Mucosa of descending colon (tissue), 3 donors: ENCODE data around the gene TENM4. TPM values are rescaled to one million over a fixed set of nuclear protein-coding genes. Genes with fewer than 3 reads are reported as not detected.

Experiments
- ATAC-seq: fragments of 200-7000 bp; cut with Tn5 transposase; one replicate; pipeline ENCODE4 v1.9.1; 2020; ENCODE audit warnings: mild to moderate bottlenecking, moderate library complexity
- DNase-seq, 3 donors: peaks; one replicate each; pipeline ENCODE4 v3.0.0-alpha.2; 2020
- H3K36me3 ChIP-seq: fragments of 200-600 bp; one replicate; pipeline ENCODE4 v1.8.0; 2021; ENCODE audit warnings: low read depth, mild to moderate bottlenecking
- H3K4me1 ChIP-seq: fragments of 200-600 bp; one replicate; pipeline ENCODE4 v1.8.0; 2021; ENCODE audit warnings: low read depth, mild to moderate bottlenecking
- H3K4me3 ChIP-seq: fragments of 200-600 bp; one replicate; pipeline ENCODE4 v1.8.0; 2021; ENCODE audit warnings: mild to moderate bottlenecking
- H3K9me3 ChIP-seq: fragments of 200-600 bp; one replicate; pipeline ENCODE4 v1.8.0; 2021; ENCODE audit warnings: mild to moderate bottlenecking
- intact Hi-C, 2 donors: fragments of 100-400 bp; cut with DNase I in 1 of 2; cut with micrococcal nuclease in 1 of 2; formaldehyde crosslinking; loops; one replicate each; pipeline versions ENCODE4 v1.11.0 to v1.11.1; 2022; cut with DNase I, micrococcal nuclease
- total RNA-seq, 3 donors: library from RNA; stranded (reverse); fragmentation: NEBNext Ultra II Directional in 2 of 3; extraction: Animal tissue kit (Norgen Biotek cat#: 25700) in 2 of 3; gene quantifications; one replicate each; pipeline versions ENCODE4 v1.2.1 to v1.2.4, GENCODE V29; 2021 to 2023
- TF ChIP-seq, protein P1 (sequence below): fragments of 200-600 bp; IDR thresholded peaks from one replicate; pipeline ENCODE4 v1.8.0; 2022; ENCODE audit warnings: antibody characterized with exemption, mild to moderate bottlenecking
- donor health status: DM: no; HTN: no; CAD: no; lungs with moderate emphysema.
- donor health status: DM: no; HTN: no; CAD: no.
- donor health status: DM: no; HTN: yes; CAD: no.

TENM4 gene
- total RNA-seq, 3 donors from 2014 or later: 0.70 to 1.6 (median 1.2) TPM

DNA sequence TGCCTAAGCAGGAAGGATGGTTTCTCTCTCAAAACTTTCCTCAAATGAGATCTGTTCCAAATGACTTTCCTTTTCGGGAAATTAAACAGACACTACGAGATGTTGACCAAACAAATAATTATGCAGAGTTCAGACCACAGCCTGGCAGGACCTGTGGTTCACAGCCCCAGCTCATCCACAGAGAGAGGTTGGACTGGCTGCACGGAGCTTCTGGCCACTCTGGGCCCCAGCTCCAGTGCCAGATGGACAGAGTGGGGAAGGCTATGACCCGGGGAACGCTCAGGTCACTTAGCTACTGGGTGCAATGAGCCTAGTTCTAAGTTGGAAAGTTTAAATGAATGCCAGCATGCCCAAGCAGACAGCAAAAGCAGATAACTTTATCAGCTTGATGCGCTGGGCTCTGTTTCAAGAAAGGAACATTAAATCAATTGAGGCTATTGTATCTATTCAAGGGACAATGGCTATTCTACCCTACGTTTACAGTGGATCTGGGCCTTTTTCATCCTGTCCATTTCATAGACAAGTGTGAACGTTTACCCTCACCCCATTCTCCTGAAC is 710.5 kb downstream of the TENM4 start:
- TF ChIP-seq, protein P1, sequence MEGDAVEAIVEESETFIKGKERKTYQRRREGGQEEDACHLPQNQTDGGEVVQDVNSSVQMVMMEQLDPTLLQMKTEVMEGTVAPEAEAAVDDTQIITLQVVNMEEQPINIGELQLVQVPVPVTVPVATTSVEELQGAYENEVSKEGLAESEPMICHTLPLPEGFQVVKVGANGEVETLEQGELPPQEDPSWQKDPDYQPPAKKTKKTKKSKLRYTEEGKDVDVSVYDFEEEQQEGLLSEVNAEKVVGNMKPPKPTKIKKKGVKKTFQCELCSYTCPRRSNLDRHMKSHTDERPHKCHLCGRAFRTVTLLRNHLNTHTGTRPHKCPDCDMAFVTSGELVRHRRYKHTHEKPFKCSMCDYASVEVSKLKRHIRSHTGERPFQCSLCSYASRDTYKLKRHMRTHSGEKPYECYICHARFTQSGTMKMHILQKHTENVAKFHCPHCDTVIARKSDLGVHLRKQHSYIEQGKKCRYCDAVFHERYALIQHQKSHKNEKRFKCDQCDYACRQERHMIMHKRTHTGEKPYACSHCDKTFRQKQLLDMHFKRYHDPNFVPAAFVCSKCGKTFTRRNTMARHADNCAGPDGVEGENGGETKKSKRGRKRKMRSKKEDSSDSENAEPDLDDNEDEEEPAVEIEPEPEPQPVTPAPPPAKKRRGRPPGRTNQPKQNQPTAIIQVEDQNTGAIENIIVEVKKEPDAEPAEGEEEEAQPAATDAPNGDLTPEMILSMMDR: no peak
- DNase-seq (no peak), ATAC-seq (no peak)
- intact Hi-C loops: no loop called here
- Histone ChIP-seq H3K4me1 (no peaks in the 10 kb centered on the region), H3K36me3 (no peaks in the 10 kb centered on the region), H3K9me3 (no peaks in the 10 kb centered on the region), H3K4me3 (no peak overlapping the region)

DNA sequence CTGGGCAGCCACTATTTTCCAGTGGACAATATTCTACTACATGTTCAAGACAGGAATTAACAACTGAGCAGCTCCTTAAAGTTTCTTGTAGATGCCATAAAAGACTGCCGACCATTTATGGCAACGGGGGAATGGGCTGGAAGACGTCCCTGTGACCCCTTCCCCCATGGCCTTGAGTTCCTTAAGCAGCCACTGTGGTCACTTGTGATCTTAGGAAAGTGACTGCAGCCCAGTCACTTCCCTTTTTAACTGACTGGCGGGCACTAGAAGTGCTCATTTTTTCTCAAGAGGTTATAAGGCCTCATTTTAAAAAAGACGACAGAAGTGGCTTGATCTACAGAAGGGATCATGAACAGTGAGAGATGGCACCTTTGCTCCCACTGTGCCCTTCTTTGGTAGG is 713.0 kb downstream of the TENM4 start:
- intact Hi-C loops: no loop called here
- Histone ChIP-seq H3K36me3 (no peaks in the 10 kb centered on the region), H3K9me3 (no peaks in the 10 kb centered on the region), H3K4me3 (no peak overlapping the region), H3K4me1 (no peaks in the 10 kb centered on the region)
- TF ChIP-seq, protein P1: no peak
- ATAC-seq: no peak
- no peak for DNase-seq

DNA sequence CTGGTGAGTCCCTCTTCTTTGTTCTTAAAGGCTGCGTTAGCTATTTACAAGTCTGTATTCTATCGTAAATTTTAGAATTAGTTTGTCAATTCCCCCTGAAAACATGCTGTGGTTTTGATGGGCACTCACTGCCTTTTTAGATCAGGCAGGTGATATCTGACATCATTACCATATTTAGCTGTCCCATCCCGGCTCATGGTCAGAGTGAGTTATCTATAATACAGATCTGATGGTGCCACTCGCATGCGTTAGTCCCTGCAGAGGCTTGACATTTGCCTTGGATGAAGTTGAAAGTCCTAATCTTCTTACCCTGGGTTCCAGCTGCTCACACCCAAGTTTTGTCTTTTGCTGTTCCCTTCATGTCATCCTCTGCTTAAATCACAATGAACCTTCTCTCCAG is 715.6 kb downstream of the TENM4 start:
- DNase-seq: no peak
- Histone ChIP-seq H3K9me3 (no peaks in the 10 kb centered on the region), H3K36me3 (no peaks in the 10 kb centered on the region), H3K4me1 (no peaks in the 10 kb centered on the region), H3K4me3 (no peak overlapping the region)
- intact Hi-C loops: no loop called here
- no peak for ATAC-seq
- TF ChIP-seq, protein P1: no peak

DNA sequence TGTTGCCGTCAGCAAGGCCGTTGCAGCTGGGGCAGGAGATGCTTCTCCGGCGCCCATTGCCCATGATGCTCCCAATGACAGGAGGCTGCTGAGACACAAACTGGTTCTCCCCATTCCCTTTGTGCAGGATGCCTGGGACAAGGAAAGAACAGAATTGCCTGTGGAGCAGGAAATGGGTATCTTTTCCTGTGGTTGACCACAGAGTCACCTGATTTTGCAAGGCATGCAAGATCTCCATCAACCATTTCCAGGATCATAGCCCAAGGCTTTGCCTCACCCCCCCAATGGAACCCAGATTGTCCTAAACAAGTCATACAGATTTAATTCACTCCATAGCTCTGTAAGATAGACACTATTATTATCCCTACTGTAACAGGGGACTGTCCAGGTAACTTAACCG is 718.0 kb downstream of the TENM4 start:
- Histone ChIP-seq H3K9me3 (no peaks in the 10 kb centered on the region), H3K4me1 (no peaks in the 10 kb centered on the region), H3K36me3 (no peaks in the 10 kb centered on the region), H3K4me3 (no peak overlapping the region)
- no peak for ATAC-seq
- no peak for DNase-seq
- intact Hi-C loops: no loop called here
- TF ChIP-seq, protein P1: no peak

DNA sequence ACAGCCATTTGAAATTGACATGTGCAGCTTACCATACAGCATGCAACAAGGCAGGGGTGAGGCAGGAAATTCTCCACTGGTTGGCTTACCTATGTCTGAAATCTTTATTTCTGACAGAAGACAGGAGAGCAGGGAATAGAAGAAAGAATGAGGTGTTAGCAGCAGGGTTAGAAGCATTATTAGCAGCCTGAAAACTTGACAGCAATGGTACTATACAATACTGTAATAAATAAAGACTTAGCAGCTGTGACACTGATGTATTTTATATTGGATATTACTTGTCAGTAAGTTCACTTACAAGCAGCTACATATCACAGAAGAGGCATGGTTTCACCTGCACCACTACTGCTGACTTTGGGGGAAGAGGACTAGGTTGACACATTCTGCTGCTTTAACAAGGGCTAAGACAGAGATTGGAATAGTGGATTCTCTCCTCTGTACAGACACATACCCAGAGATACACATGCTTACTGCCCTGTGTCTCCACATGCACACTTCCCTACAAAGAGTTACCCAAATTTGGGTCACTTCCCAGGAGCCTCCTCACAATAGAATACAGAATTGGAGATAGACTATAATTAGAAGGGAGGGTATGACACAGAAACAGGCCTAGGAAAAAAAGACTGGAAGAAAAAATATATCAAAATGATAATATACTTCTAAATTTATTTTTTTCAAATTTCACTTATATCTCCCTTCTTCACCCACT is 720.4 kb downstream of the TENM4 start:
- Histone ChIP-seq H3K36me3 (no peaks in the 10 kb centered on the region), H3K4me1 (no peaks in the 10 kb centered on the region), H3K9me3 (no peaks in the 10 kb centered on the region), H3K4me3 (no peak overlapping the region)
- TF ChIP-seq, protein P1: no peak
- ATAC-seq: no peak
- no peak for DNase-seq
- intact Hi-C loops: no loop called here
